ENCODE results near the gene RALGAPB.

DNA sequence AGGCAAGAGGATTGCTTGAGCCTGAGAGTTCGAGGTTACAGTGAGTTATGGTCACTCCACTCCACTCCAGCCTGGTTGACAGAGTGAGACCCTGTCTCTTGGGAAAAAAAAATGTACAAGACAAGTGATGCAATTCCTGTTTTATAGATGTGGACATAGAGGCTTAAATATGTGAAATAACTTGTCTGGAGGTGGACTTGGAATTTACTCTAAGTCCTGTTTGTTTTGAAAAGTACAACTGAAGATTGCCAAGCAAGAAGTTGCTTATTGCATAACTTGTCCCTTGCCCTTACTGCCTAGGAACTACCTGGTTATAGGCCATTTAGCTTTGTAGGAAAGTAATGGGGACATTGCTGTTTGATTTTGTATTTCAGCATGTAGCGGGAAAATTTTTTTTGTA lies 82.3 kb downstream of the RALGAPB start:
- TF ChIP-seq, protein P1, sequence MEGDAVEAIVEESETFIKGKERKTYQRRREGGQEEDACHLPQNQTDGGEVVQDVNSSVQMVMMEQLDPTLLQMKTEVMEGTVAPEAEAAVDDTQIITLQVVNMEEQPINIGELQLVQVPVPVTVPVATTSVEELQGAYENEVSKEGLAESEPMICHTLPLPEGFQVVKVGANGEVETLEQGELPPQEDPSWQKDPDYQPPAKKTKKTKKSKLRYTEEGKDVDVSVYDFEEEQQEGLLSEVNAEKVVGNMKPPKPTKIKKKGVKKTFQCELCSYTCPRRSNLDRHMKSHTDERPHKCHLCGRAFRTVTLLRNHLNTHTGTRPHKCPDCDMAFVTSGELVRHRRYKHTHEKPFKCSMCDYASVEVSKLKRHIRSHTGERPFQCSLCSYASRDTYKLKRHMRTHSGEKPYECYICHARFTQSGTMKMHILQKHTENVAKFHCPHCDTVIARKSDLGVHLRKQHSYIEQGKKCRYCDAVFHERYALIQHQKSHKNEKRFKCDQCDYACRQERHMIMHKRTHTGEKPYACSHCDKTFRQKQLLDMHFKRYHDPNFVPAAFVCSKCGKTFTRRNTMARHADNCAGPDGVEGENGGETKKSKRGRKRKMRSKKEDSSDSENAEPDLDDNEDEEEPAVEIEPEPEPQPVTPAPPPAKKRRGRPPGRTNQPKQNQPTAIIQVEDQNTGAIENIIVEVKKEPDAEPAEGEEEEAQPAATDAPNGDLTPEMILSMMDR (conservative IDR thresholded peaks at IDR 0.05; ENCODE audit: low read depth, low read length): no peak
- TF ChIP-seq EZH2phosphoT487 (IDR thresholded peaks at IDR 0.05; ENCODE audit: borderline replicate concordance, low read length): no peak
